LNCaP clone FGC (cell line): ENCODE results near the gene SELENOO.

Experiments
- DNase-seq: peaks from one replicate; pipeline ENCODE4 v3.0.0-alpha.2; 2011; ENCODE audit warnings: low read depth
- H3K4me3 ChIP-seq: 2 replicates; pipeline ENCODE4 v1.5.1; 2011; ENCODE audit warnings: mild to moderate bottlenecking, low read depth, low read length, control low read depth
- TF ChIP-seq, protein P1 (sequence below): IDR thresholded peaks from 2 replicates; pipeline ENCODE4 v1.5.1; 2012; ENCODE audit warnings: mild to moderate bottlenecking; ENCODE audit not compliant: control insufficient read depth, insufficient read depth; ENCODE audit errors: extremely low read depth

The SELENOO gene

DNA sequence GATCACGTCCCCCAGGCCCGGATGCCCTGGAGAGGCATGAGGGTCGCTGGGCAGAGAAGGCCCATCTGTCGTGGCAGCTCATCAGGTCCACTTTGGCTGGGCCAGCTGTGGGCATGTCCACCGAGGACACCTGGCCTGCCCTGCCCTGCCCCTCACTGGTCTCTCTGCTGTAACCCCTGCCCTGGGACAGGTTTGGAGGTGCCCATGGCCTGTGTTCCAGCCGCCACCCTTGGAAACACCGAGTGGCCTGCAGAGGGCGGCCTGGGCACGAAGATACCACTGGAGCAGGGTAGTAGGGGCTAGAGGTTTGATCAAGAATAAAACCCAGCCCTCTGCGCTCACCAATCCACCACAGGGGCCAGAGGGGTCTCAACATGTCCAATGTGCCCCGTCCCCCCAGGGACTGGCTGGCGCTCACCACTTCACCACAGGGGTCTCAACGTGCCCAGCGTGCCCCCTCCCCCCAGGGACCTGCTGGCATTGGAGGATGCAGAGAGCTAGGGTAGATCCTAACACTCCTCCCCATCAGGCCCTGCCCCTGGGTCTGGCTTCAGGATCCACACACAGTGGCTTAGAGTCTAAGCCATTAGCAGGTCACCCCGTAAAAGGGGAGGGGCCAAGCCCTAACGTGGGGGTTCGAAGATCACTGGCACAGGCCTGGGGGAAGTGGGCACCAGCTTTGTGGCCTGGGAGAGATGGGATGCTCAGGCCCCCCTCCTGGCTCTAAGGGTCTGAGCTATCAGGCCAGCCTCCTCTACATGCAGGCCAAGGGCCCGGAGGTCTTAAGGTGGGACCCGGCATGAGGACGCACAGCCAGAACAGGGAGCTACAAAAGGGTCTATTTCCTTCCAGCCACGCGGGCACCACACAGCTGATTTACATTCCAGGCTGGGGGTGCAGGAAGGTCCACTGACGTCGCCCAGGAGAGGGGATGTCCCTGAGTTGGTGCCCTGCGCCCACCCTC is 51.6 kb downstream of the SELENOO start:
- DNase-seq = no peak
- TF ChIP-seq, protein P1, sequence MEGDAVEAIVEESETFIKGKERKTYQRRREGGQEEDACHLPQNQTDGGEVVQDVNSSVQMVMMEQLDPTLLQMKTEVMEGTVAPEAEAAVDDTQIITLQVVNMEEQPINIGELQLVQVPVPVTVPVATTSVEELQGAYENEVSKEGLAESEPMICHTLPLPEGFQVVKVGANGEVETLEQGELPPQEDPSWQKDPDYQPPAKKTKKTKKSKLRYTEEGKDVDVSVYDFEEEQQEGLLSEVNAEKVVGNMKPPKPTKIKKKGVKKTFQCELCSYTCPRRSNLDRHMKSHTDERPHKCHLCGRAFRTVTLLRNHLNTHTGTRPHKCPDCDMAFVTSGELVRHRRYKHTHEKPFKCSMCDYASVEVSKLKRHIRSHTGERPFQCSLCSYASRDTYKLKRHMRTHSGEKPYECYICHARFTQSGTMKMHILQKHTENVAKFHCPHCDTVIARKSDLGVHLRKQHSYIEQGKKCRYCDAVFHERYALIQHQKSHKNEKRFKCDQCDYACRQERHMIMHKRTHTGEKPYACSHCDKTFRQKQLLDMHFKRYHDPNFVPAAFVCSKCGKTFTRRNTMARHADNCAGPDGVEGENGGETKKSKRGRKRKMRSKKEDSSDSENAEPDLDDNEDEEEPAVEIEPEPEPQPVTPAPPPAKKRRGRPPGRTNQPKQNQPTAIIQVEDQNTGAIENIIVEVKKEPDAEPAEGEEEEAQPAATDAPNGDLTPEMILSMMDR = peak; percentile 69
- no peak overlapping the region for H3K4me3 ChIP-seq

DNA sequence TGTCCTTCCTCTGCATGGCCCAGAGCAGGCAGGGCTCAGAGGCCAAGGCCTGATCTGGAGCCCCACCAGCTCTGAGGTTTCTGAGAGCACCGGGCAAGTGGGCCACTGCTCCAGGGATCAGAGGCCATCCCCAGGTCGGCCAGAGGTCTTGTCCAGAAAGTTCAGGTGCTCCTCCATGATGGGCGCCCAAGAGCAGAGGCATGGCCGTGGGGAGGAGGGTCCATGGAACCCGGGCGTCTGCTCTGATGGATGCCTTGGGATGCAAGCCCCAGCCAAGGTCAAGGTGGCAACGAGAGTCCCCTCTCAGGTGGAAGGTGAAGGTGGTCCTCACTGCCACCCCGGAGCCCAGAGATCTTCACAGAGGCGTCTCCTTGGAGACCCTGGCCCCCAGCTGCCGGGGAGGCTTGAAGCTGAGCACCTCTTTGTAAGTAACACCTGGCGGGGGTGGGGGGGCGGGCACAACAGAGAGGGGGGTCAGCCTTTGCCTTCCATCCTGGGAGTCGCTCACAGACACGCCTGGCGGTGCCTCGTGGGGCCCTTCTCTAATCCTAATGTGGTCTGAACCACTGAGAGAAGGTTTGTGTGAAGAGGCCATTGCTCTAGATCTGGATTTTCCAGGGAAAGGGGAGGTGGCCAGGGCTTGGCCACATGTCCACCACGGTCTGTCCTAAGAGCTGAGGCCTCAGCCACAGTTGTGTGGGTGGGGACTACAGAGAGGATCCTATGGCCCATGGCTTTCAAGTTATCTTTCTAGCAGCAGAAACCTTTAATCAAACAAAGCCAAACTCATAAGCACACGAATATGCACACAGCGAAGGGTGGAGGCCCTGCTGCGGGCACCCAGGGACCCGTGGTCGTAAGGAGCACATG is 52.5 kb downstream of the SELENOO start:
- DNase-seq = no peak
- no peak overlapping the region for H3K4me3 ChIP-seq
- TF ChIP-seq, protein P1 = no peak

DNA sequence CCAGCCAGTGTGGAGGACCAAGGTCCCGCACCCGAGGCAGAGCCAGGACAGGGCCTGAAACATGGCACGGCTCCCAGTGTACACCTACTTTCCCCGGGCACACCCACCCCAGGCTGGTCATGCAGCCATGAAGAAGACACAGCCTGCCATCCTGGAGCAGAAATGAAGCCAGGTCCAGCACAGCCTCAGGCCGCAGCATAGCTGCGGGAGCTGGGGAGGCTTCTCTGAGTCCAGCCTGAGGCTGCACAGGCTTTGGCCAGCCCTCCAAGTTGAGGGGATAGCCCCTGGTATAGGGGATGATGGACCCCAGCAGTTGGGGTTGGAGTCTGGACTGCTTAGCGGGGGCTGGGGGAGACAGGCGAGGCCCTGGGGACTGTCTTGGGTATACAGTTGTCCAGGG is 53.1 kb downstream of the SELENOO start:
- no peak overlapping the region for H3K4me3 ChIP-seq
- TF ChIP-seq, protein P1 = no peak

DNA sequence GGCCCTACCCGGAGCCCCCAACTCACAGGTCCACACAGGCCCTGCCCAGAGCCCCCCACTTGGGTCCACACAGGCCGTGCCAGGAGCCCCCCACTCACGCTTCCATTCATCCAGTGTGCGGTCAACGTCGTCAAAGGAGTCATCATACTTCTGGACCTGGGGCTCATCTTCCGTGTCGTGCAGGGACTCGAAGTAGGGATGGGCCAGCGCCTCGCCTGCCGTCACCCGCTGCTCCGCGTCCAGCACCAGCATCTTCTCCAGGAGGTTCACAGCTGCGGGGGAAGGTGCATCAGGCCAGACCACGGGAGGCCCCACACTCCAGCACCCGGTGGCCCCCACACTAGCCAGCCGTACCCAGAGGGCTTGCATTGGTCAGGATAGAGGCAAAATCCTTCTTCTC is 54.3 kb downstream of the SELENOO start:
- DNase-seq = no peak
- TF ChIP-seq, protein P1 = no peak
- H3K4me3 ChIP-seq = no peak overlapping the region

More for the DNA sequence above, 53.1 kb downstream of the SELENOO start:
- no peak for DNase-seq

DNA sequence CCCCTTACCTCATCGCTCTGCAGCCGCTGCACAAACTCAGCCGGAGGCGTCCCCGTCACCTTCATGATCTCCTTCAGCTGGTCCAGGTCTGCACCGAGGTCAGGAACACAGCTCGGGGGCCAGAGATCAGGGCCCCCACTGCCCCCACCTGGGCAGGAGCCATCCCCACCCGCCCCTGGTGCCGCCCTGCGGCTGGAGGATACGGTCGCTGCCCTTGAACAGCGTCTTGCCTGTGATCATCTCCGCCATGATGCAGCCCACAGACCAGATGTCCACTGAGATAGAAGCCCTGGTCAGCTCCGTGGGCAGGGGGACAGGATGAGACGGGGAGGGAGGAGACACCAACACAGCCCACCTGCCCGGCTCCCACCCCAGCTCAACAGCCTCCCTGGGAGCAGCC is 54.8 kb downstream of the SELENOO start:
- DNase-seq = no peak
- no peak overlapping the region for H3K4me3 ChIP-seq
- TF ChIP-seq, protein P1 = no peak

DNA sequence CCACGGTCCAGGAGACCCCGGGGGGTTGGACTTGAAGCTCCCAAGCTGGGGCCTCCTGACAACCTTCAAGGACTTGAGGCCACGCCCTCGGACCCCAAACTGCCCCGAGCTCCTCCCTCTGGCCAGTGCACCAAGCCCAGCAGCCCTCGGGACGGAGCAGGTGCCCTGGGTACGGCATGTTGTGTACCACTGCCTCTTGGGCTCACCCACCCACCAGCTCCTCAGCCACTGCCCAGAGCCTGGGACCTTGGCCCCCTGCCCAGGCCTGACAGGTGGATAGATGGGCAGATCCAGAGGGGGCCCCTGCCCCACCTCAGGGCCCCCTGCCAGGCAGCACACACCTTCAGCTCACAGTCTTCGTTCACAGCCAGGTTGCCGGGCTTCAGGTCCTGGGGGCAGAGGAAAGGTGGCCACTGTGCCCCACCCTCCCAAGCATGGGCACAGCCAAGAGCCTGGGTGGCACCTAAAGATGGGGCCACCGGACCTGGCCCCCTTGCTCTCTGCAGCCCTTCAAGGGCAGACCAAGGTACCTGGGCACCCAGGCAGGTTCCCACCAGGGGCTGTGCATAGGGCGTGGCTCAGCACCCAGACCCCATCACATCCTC is 55.5 kb downstream of the SELENOO start:
- TF ChIP-seq, protein P1 = no peak
- no peak for DNase-seq
- no peak overlapping the region for H3K4me3 ChIP-seq
